ENCODE measurements around the gene KCNN4.
"Not testable (repeated sequence)": the region's sequence is repeated elsewhere in the genome, so short reads cannot be mapped to it uniquely, and the experiment has no call there.

The KCNN4 gene

GRCh38 chr19:43775299-43775890, 5.4 kb downstream of the KCNN4 start:
- no peak for DNase-seq (ENCODE audit: low read depth in 1 of 2, low spot score in 1 of 2)

DNA sequence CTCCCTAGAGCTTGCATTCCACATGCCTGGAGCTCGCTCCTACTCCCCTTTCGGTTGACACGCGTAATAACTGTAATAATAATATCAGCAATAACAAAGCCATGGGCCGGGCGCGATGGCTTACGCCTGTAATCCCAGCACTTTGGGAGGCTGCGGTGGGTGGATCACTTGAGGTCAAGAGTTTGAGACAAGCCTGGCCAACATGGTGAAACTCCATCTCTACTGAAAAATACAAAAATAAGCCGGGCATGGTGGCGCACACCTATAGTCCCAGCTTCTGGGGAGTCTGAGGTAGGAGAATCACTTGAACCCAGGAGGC, 5.9 kb downstream of the KCNN4 start:
- not testable (repeated sequence) for DNase-seq (ENCODE audit: low read depth in 1 of 2, low spot score in 1 of 2)

DNA sequence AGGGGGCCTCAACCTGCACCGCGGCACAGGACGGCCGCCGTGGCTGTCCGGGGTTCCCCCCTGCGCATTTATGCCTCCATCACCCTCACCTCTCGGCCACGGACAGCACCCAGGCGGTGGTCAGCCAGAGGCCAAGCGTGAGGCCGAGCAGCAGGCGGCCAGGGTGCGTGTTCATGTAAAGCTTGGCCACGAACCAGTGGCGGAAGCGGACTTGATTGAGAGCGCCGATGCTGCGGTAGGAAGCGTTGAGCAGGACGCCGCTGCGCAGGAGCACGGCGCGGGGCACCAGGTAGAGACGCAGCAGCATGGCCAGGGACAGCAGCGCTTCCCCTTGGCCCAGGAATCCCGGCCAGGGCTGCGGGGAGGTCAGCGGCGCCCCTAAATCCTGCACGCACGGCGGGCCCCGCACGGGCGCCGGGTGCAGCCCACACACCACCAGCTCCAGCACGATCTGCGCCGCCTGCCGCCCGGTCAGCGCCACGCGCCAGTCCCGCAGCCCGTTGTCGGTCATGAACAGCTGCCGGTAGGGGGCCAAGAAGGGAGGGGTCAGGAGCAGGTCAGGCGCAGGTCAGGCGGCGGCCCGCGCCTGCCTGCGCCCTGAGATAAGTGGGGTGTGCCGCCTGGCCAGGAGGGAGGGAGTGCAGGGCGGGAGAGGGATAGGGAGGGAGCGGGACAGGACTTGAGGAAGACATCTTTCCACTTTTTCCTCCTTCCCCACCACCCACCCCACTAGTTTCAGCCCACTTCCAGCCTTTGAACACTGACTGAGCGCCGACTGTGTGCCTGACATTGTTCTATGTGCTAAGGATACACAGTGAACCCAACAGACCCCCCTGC, 6.5 kb downstream of the KCNN4 start:
- DNase-seq (ENCODE audit: low read depth in 1 of 2, low spot score in 1 of 2): no peak

GRCh38 chr19:43773725-43774102, 7.1 kb downstream of the KCNN4 start:
- no peak for DNase-seq (ENCODE audit: low read depth in 1 of 2, low spot score in 1 of 2)

DNA sequence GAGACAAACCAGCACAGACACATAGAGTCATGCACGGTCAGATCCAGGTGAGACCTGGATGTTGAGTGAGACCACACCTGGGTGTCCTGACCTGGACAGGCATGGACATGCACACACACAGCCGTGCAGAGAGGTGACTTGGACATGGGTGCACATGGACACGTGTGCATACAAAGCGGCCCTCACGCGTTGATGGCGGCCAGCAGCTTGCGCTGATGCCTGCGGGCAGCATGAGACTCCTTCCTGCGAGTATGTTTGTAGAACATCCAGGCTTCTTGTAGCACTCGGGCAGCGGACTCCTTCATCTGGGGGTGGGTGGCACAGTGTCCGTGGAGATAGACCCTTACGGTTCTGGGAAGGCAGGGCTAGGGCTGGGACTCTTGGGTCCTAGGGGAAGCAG, 11.5 kb downstream of the KCNN4 start:
- DNase-seq (ENCODE audit: low read depth in 1 of 2, low spot score in 1 of 2): no peak

DNA sequence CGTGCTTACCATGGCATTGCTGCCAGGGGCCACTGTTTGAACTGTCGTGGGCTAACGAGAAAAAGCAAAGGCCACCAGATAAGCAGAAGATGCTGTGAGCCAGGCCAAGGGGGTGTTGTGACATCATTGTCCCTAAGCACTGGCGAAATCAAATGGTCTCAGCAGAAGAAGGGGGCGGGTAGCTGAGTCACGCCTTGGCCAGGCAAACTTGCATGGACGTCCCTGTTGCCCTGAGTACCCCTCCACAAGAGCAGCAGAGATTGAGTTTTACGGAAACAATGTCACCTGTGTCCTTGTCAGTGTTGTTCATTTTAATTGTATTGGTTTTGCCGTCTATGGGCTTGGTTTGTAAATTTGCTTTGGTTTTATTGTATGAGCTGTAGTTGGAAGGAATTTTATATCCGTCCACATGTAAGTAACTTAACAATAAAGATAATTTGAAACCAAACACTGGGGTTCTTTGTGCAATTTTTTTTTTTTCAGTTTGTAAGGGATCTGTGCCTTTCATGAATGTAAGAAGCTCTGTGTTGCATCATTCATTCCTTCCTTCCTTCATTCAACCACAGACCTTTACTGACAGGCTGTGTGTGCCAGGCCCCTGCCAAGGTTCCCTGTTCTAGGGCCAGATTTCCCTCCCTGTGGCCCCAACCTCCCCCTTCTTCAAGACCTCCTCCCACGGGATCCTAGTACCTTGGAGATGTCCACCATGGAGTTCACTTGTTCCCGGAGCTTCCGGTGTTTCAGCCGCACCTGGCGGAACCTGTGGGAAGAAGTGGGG, 12.3 kb downstream of the KCNN4 start:
- no peak for DNase-seq (ENCODE audit: low read depth in 1 of 2, low spot score in 1 of 2)

- DNase-seq (ENCODE audit: low read depth in 1 of 2, low spot score in 1 of 2): no peak
Observed at GRCh38 chr19:43767818-43768217, 13.0 kb downstream of the KCNN4 start.

GRCh38 chr19:43767316-43767715, 13.5 kb downstream of the KCNN4 start:
- no peak for DNase-seq (ENCODE audit: low read depth in 1 of 2, low spot score in 1 of 2)

DNA sequence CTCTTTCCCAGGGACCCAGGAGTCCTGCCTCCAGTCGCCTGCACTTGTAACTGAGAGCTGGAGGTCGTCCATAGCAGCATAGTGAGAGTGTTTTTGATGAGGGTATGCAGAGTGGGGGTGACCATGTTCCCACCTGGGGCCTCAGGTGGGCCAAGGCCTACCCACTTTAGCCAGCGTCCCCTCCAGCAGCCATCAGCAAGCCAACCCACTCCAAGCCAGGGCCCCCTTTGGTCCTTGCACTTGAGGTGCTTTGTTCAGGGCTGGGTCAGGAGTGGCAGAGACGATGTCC, 14.1 kb downstream of the KCNN4 start:
- no peak for DNase-seq (ENCODE audit: low read depth in 1 of 2, low spot score in 1 of 2)

DNA sequence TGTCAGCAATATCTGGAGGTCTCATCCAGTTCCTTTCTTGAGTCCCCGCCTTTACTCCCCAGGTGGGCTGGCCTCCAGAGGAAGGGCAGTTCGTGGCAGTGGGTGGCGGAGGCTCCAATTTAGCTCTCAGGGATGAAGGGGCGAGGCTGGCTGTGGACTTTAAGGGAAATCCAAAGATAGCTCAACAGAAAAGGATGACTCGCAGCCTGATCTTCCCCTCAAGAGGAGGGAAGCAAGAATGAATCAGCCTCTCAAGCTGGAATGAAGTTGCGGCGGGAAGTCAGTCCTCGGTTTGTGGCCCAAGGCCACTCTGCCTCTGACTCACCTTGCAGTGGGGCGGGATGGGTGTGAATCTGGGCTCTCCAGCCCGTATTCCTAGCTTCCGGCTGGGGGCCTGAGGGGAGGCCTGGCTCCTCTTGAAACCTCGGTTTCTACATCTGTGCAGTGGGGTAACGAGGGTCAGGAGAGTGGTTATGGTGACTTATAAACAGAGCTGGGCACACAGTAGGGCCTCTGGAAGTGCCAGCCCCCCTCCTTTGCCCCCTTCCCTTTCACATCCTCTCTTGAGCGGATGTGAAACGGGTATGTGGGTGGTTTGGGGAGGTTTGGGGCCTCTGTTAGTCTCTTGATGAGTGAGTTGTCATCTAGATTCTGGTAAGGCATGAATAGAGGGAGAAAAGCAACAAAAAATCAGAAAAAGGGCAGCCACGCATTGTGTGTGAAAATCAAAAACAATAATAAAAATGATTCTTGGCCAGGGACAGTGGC, 15.5 kb downstream of the KCNN4 start:
- peak; percentile 69 to 78 for DNase-seq (ENCODE audit: low read depth in 1 of 2, low spot score in 1 of 2)

DNA sequence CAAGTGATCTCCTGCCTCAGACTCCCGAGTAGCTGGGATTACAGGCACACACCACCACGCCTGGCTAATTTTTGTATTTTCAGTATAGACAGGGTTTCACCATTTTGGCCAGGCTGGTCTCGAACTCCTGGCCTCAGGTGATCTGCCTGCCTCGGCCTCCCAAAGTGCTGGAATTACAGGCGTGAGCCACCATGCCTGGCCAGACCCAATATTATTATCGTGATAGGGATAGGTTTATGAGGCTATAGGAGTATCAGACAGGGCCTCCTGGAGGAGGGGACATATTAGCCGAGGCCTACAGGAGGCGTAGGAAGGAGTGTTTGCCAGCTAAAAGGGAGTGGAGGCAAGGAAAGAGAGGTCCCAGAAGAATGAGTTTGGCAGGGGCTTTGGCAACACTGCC, 16.1 kb downstream of the KCNN4 start:
- not testable (repeated sequence) for DNase-seq (ENCODE audit: low read depth in 1 of 2, low spot score in 1 of 2)

- no peak for DNase-seq (ENCODE audit: low read depth in 1 of 2, low spot score in 1 of 2)
Observed at GRCh38 chr19:43763473-43763939, 17.3 kb downstream of the KCNN4 start.

- DNase-seq (ENCODE audit: low read depth in 1 of 2, low spot score in 1 of 2): no peak
Observed at GRCh38 chr19:43762814-43763213, 18.0 kb downstream of the KCNN4 start.

GRCh38 chr19:43760941-43761340, 19.8 kb downstream of the KCNN4 start:
- no peak for DNase-seq (ENCODE audit: low read depth in 1 of 2, low spot score in 1 of 2)

DNA sequence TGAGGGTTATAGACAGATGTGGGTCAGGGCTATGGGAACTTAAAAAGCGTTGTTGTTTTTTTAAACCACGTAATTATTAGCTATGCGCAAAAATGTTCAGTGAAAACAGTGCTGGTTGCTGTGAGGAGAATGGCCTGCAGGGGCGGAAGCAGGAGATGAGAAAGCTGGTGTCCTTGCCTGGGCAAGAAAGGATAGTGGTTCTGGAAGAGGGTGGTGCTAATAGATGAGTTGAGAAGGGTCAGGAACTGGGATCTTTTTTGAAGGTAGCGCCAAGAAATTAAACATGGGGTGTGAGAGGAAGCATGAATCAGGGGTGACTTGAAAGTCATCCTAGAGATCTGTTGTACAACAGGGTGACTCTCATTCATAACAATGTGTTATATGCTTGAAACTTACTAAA, 21.3 kb downstream of the KCNN4 start:
- no peak for DNase-seq (ENCODE audit: low read depth in 1 of 2, low spot score in 1 of 2)

- peak; percentile 55 to 81 for DNase-seq (ENCODE audit: low read depth in 1 of 2, low spot score in 1 of 2)
Observed at GRCh38 chr19:43755256-43755801, 25.4 kb downstream of the KCNN4 start.

DNA sequence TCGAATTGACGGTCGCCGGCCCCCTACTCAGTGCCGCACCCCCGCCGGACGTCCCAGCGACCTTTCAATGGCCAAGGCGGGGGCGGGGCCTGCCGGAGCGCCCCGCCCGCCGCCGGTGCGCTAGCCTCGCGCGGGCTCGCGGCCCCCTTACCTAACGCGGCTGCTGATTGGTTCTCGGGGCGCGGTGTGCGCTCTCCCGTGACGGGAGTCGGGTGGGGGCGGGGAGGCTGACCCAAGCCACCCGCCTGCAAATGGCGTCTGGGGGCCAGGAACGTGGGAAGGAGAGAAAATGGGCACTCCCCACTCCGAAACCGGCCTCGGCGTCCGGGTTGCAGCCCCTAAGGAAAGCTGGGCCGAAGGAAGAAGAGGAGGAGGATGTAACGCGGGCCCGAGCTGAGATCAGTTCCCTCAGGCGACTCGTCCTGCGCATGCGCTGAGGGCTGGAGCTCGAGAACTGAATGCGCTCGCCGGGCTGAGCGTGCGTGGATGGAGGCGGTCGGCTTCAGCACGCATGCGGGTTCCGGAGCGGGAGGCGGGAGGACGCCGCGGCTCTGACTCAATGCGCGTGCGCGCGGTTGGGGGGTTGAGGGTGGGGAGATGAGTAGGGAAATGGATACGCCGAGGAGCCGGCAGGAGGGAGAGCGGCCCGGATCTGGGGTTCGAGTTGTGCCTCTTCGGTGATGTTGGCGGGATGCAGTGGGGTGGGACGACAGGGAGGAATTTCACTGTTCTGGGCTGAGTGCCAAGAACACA, 26.1 kb downstream of the KCNN4 start, which contains the start of gene SMG9:
Gene SMG9, minus strand, starts transcription at position 460 of the 753 bp plus-strand sequence. CDS start 4,221 bp downstream, outside the sequence.
- peak; percentile 98 for DNase-seq (ENCODE audit: low read depth in 1 of 2, low spot score in 1 of 2)

DNA sequence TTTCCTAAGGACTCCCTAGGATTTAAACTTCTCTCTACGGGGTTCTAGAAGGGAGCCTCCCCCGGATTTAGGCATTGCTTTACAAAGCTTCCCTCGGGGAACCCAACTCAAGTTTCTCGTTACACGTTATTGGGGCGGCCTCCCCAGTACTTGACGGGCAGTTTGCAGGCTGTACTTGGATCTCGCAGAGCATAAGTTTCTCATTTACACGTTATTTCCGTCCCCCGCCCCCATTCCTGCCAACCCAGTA, 26.6 kb downstream of the KCNN4 start:
- no peak for DNase-seq (ENCODE audit: low read depth in 1 of 2, low spot score in 1 of 2)

DNA sequence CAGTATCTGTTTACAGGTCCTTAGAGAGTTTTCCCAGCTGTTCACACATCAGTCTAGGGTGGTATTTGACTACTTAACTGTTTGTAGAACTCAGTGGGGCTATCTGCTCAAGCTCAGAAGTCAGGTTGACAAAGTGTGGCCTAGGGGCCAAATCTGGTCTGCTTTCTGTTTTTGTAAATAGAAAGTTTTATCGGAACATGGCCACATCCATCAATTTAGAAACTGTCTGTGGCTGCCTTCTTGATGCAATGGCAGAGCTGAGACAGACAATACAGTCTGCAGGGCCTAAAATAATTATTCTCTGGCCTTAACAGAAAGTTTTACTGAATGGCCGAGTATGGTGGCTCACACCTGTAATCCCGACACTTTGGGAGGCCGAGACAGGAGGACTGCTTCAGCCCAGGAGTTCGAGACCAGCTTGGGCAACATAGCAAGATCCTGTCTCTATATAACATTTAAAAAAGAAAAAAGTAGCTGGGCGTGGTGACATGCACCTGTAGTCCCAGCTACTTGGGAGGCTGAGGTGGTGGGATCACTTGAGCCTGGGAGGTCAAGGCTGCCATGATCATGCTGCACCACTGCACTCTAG, 28.4 kb downstream of the KCNN4 start:
- DNase-seq (ENCODE audit: low read depth in 1 of 2, low spot score in 1 of 2): no peak

DNA sequence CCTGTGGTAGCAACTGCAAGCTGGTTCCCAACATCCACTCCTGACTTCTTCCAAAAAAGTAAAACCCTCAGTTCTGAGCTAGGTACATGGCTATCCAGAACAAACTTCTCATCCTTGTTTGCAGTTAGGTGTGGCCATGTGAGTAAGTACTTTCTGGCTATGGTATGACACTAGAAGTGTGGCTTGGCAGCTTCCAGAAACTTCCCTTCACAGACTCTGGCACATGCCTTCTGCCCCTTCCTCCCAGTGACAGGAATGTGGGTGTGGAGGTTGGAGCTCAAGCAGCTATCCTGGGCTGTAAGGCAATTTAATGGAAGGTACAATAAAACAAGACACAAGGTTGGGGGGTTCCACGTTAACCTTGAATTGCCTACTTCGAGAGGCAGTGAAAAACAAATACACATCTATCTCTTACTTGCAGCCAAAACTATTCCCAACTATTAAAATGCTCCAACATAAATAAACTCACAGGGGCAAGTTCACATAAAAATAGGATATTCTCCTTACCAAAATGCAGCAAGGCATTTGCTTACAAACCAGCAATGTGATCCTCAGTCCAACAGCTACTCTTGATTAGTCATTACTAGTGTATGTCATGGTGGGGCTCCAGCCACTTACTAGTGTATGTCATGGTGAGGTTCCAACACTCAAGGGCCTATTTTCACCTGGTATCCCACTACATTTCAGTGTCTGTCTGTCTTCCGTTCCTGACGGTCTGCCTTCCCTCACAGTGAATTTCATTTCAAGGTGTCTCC, 29.1 kb downstream of the KCNN4 start:
- no peak for DNase-seq (ENCODE audit: low read depth in 1 of 2, low spot score in 1 of 2)
